K562 (cell line): ENCODE data around the gene NUB1. TPM values are rescaled to one million over a fixed set of nuclear protein-coding genes. Genes with fewer than 3 reads are reported as not detected.
A peak's percentile ranks its signal among the peaks of the same experiment; 100 is the strongest.

ENCODE experiments used
- ARID1B ChIP-seq: fragments of 450-650 bp; IDR thresholded peaks from 2 replicates; pipeline ENCODE4 v1.6.1; 2016; ENCODE audit warnings: antibody characterized with exemption, mild to moderate bottlenecking, inconsistent platforms
- BCL6 ChIP-seq: fragments of 250-450 bp; sonication (Bioruptor Pico); IDR thresholded peaks from 2 replicates; pipeline ENCODE4 v1.4.0; 2020
- CLOCK ChIP-seq: fragments of 250-450 bp; sonication (Bioruptor Pico); IDR thresholded peaks from 2 replicates; pipeline ENCODE4 v1.4.0; 2020; ENCODE audit warnings: mild to moderate bottlenecking, moderate library complexity, borderline replicate concordance
- E2F8 ChIP-seq: fragments of 450-650 bp; IDR thresholded peaks from 2 replicates; pipeline ENCODE4 v1.7.1; 2018; ENCODE audit warnings: mild to moderate bottlenecking, low read depth; ENCODE audit not compliant: partially characterized antibody
- HEY1 ChIP-seq: fragments of 250-450 bp; sonication (Bioruptor Pico); IDR thresholded peaks from 2 replicates; pipeline ENCODE4 v1.5.0; 2020; ENCODE audit warnings: mild to moderate bottlenecking, moderate library complexity, borderline replicate concordance
- NR3C1 ChIP-seq: sonication (generic); formaldehyde crosslinking; IDR thresholded peaks from 2 replicates; pipeline ENCODE4 v1.8.1; 2022; ENCODE audit warnings: missing genetic modification reagents
- PRDM10 ChIP-seq: fragments of 450-650 bp; IDR thresholded peaks from 2 replicates; pipeline ENCODE4 v1.6.1; 2018; ENCODE audit not compliant: partially characterized antibody
- TRIM28 ChIP-seq: fragments of 450-650 bp; IDR thresholded peaks from 2 replicates; pipeline ENCODE4 v1.6.1; 2017
- ZFX ChIP-seq: sonication (generic); formaldehyde crosslinking; IDR thresholded peaks from 2 replicates; pipeline ENCODE4 v1.8.0; 2022; ENCODE audit warnings: mild to moderate bottlenecking, missing genetic modification reagents, moderate library complexity
- ZNF449 ChIP-seq: fragments of 250-450 bp; sonication (Bioruptor Pico); IDR thresholded peaks from 2 replicates; pipeline ENCODE4 v1.8.0; 2022; ENCODE audit warnings: moderate library complexity, mild to moderate bottlenecking, inconsistent platforms
- ZNF592 ChIP-seq: fragments of 450-650 bp; IDR thresholded peaks from 2 replicates; pipeline ENCODE4 v1.6.1; 2017; ENCODE audit warnings: antibody characterized with exemption, mild to moderate bottlenecking
- polyA plus RNA-seq, 8 experiments: library from polyadenylated mRNA; depleted of rRNA in 4 of 8; stranded (reverse) in 5 of 8; unstranded in 3 of 8; fragments of >200 nt; fragmentation: Nextera tagmentation in 2 of 8; fragmentation: Illumina TruSeq in 1 of 8; extraction: Ambion mirVana in 2 of 8; extraction: Trizol in 1 of 8; gene quantifications; 2 replicates each; pipeline versions ENCODE4 v1.2.1 to v1.2.3, GENCODE V29; 2011 to 2014; ENCODE audit warnings: inconsistent platforms in 1 of 8, missing spikeins in 1 of 8
- total RNA-seq, 7 experiments: library from RNA; depleted of rRNA in 6 of 7; stranded (reverse); fragments of >200 nt in 6 of 7; fragmentation: Illumina TruSeq in 2 of 7; extraction: Trizol in 2 of 7; gene quantifications; 2 replicates each; pipeline versions ENCODE4 v1.2.1 to v1.2.3, GENCODE V29; 2011 to 2021; ENCODE audit warnings: low replicate concordance in 1 of 7

The NUB1 gene
- total and polyA plus RNA-seq, 9 of the 15 experiments (the other 6 are each of a cell fraction or from before 2014, with no cell fraction given): 43.2 to 159 (median 85.2) TPM

- TF ChIP-seq BCL6 (CRISPR knock-in tag) (no peak), CLOCK (CRISPR knock-in tag) (no peak), ZNF449 (no peak), ZNF592 (no peak), ZFX (CRISPR knock-in tag) (peak; percentile 92), HEY1 (CRISPR knock-in tag) (no peak), NR3C1 (0 out of 2 replicates have a peak, but pooled peaks have one; percentile 71), TRIM28 (no peak), PRDM10 (no peak), E2F8 (peak; percentile 75), ARID1B (no peak)
Measured at GRCh38 chr7:151341357-151342101, at the start of gene NUB1 (continued).
